Motor neuron (in vitro differentiated cells): ENCODE data around the gene ANO10. TPM values are rescaled to one million over a fixed set of nuclear protein-coding genes. Genes with fewer than 3 reads are reported as not detected.
A peak's percentile ranks its signal among the peaks of the same experiment; 100 is the strongest.

Experiments used
- ATAC-seq, 8 experiments: fragments of 200-7000 bp; cut with Tn5 transposase; replicated peaks in 6 of 8; 2 replicates each; pipeline ENCODE4 v1.8.0; 2021; ENCODE audit warnings: mild to moderate bottlenecking in 8 of 8, moderate library complexity in 8 of 8
- H3K27ac ChIP-seq, 2 donors: fragments of 250-450 bp; sonication (Bioruptor Pico); 2 replicates each; pipeline ENCODE4 v1.9.0; 2021; ENCODE audit warnings: antibody characterized with exemption in 2 of 2, mild to moderate bottlenecking in 2 of 2, moderate library complexity in 1 of 2
- H3K4me1 ChIP-seq, 2 donors: fragments of 250-450 bp; sonication (Bioruptor Pico); replicated peaks in 1 of 2; 2 replicates each; pipeline ENCODE4 v1.6.1; 2021; ENCODE audit warnings: antibody characterized with exemption in 2 of 2, mild to moderate bottlenecking in 2 of 2, moderate library complexity in 1 of 2
- H3K4me3 ChIP-seq, 5 donors: fragments of 250-450 bp; sonication (Bioruptor Pico); 2 replicates each; pipeline ENCODE4 v1.9.0; 2021; ENCODE audit warnings: antibody characterized with exemption in 5 of 5, mild to moderate bottlenecking in 5 of 5, moderate library complexity in 4 of 5
- WGBS, 10 experiments: fragments of 450-650 bp; shearing (Covaris generic); methylation state at CpG; one replicate each; pipeline ENCODE4 v1.0.0; 2022; 5-methylcytosine and 5-hydroxymethylcytosine counted together
- in situ Hi-C, 9 experiments: fragments of 400-800 bp; cut with MboI; loops; one replicate each; pipeline ENCODE4 v1.15.0; 2021; ENCODE audit warnings: low sequenced_read_pairs in 9 of 9, low pct_unique_long_range_greater_than_20kb in 2 of 9; ENCODE audit not compliant: unreplicated experiment in 9 of 9
- total RNA-seq, 8 experiments: library from RNA; unstranded; fragments of 300-600 nt; gene quantifications; 2 replicates each; pipeline versions ENCODE4 v1.2.3 to v1.2.4, GENCODE V29; 2022

The ANO10 gene
- total RNA-seq, 8 experiments from 2014 or later: 17.4 to 42.7 (median 28.9) TPM

DNA sequence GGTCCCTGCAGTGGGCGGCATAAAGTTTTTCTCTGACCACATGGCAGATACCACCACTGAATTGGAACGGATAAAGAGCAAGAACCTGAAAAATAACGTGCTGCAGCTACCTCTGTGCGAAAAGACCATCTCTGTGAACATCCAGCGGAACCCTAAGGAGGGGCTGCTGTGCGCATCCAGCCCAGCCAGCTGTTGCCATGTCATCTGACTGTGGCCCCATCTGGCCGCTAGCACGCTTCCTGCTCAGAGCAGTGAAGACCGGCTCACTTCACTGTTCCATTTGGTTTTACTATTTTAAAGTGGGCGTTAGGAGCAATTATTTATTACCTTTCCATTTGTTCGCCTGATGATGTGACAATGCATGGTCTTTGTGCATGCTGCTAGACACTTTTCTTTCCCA, 273.5 kb downstream of the ANO10 start:
- in situ Hi-C loops: no loop called here
- H3K4me1 ChIP-seq: peaks cover 11% of the 10 kb centered on the region in 2 donors
- WGBS, 10 experiments: 81 to 100% (median 93%) methylated on average over 1 to 10 of the region's 11 CpGs; no CpG with 5 or more reads in 1 of the 10 experiments
- no peak overlapping the region for H3K27ac ChIP-seq
- H3K4me3 ChIP-seq: no peak overlapping the region
- ATAC-seq: peak in 4 of 8 experiments; percentile 25 to 84 (median 69)

GRCh38 chr3:43347774-43348173, 274.0 kb downstream of the ANO10 start:
- 96 to 100% (median 100%) methylated on average over 1 to 9 of the region's 20 CpGs; no CpG with 5 or more reads in 5 of the 10 experiments for WGBS, 10 experiments
- in situ Hi-C loops: no loop called here
- H3K4me1 ChIP-seq: peaks cover 14% of the 10 kb centered on the region in 2 donors
- ATAC-seq: peak in 1 of 8 experiments; percentile 6
- H3K27ac ChIP-seq: no peak overlapping the region
- H3K4me3 ChIP-seq: no peak overlapping the region

DNA sequence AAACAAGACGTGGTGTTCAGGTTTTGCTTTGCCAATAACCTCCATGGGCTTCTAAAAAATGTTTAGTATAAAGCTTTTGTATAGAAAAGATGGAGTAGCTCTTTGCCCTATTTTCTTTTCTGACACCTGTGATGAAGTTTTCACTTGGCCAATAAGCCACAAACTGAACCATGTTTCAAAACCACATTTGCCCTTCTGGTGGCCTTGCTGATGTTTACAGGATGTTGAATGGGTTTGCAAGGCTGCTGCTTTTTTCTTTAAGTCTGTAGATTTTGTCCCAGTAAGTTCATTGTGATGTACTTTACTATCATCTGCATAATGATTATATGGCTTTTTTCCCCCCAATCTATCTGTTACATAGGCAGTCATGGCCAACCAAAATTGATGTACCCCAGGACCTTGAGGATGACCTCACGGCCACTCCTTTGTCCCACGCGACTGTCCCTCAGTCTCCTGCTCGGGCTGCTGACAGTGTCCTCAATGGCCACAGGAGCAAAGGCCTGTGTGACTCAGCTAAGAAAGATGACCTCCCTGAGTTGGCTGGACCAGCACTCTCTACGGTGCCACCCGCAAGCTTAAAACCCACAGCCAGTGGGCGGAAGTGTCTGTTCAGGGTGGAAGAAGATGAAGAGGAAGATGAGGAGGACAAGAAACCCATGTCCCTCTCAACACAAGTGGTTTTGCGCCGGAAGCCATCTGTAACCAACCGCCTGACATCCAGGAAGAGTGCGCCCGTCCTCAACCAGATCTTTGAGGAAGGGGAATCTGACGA, 274.6 kb downstream of the ANO10 start:
- ATAC-seq: no peak
- in situ Hi-C loops: no loop called here
- Histone ChIP-seq H3K4me1 (peaks cover 19 to 20% of the 10 kb centered on the region in 2 donors), H3K4me3 (no peak overlapping the region), H3K27ac (no peak overlapping the region)
- 63 to 100% (median 92%) methylated on average over 4 to 10 of the region's 14 CpGs; no CpG with 5 or more reads in 3 of the 10 experiments for WGBS, 10 experiments

DNA sequence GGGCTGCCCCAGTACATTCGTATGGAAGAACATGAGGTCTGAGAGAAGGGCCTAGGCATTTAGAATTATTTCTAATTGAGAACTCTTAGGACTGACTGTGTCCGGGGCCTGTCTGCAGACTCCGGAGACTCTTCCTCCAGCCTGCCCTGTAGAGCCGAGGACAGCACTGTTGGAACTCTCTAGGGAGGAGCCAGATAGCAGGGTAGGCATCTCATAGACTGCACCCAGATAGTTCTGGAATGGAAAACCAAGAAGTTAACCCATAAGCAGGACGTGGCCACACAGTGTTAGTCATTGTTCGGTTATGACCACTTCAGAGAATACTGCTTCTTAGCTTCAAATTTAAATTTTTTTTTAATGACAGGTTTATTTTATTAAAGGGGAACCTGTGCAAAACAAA, 275.9 kb downstream of the ANO10 start:
- Histone ChIP-seq H3K27ac (no peak overlapping the region), H3K4me3 (no peak overlapping the region), H3K4me1 (peaks cover 21% of the 10 kb centered on the region in 2 donors)
- in situ Hi-C loops: no loop called here
- WGBS, 10 experiments: 80 to 100% (median 90%) methylated on average over 2 to 6 of the region's 6 CpGs; no CpG with 5 or more reads in 3 of the 10 experiments
- ATAC-seq: peak in 1 of 8 experiments; percentile 40

GRCh38 chr3:43345246-43345645, 276.6 kb downstream of the ANO10 start:
- WGBS, 10 experiments: 75 to 100% (median 99%) methylated on average over 1 to 4 of the region's 4 CpGs; no CpG with 5 or more reads in 4 of the 10 experiments
- no peak for ATAC-seq
- Histone ChIP-seq H3K4me1 (peaks cover 21% of the 10 kb centered on the region in 2 donors), H3K4me3 (no peak overlapping the region), H3K27ac (no peak overlapping the region)
- in situ Hi-C loops: no loop called here

DNA sequence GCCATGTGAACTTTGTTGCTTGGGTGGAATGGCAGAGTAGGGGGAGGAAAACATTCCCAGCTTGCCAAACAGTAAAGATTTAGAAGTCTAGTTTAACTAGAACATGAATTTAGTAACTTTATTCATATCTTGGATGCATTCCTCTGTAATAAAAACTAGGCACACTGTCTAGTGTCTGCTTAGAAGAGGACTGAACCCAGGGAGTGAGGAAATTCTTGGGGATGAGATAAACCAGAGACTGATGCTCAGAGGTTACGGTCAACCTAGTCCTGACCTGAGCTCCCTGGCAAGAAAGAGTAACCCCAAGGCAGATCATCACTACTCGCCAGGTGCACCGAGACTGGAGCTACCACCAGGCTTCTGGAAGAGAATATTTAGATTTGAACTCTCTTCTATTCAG, 277.3 kb downstream of the ANO10 start:
- in situ Hi-C loops: no loop called here

DNA sequence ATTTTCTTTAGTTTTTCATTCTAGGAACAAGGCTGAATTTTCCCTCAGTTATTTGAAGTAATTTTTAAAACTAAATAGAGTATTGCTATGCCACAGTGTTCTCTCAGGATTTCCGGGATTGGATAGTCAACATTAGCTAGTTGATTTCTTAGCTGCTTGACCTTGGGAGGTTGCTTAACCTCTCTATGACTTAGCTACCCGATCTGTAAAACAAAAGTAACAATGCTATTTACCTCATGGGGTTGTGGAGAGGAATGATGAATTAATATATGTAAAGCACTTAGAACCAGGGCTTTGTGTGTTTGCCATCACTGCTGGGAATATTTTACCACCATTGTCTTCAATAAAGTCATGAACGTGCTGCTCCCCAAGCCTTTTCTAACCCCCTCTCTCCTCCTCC, 278.0 kb downstream of the ANO10 start:
- in situ Hi-C loops: no loop called here
- H3K4me3 ChIP-seq: no peak overlapping the region
- peak in 4 of 8 experiments; percentile 31 to 58 (median 52) for ATAC-seq
- H3K4me1 ChIP-seq: peaks cover 17 to 21% of the 10 kb centered on the region in 2 donors
- H3K27ac ChIP-seq: no peak overlapping the region
- 8 to 100% (median 57%) methylated on average over 1 to 3 of the region's 3 CpGs; no CpG with 5 or more reads in 2 of the 10 experiments for WGBS, 10 experiments

More for the DNA sequence above, 277.3 kb downstream of the ANO10 start:
- Histone ChIP-seq H3K4me3 (no peak overlapping the region), H3K4me1 (peaks cover 18 to 21% of the 10 kb centered on the region in 2 donors), H3K27ac (no peak overlapping the region)
- ATAC-seq: no peak
- WGBS, 10 experiments: 83 to 100% (median 98%) methylated on average over 1 to 3 of the region's 3 CpGs; no CpG with 5 or more reads in 4 of the 10 experiments

DNA sequence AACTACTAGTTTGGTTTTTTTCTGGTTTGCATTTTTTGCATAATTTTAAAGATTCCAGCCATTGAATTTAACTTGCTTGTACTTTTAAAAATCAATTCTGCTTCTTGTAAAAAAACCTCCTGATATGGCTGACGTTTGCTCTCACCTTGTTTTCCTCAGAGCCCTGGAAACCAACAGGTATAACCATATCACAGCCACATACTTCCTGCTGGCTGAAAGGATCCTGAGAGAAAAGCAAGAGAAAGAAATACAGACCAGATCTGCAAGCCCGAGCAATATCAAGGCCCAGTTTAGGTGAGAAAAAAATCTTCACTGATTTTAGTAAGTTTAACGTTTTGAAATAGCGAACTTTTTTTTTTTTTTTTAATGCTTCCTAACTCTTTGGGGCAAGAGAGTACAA, 278.6 kb downstream of the ANO10 start:
- 69 to 100% (median 83%) methylated on average over 1 to 4 of the region's 4 CpGs; no CpG with 5 or more reads in 1 of the 10 experiments for WGBS, 10 experiments
- ATAC-seq: no peak
- Histone ChIP-seq H3K27ac (no peak overlapping the region), H3K4me1 (peaks cover 17 to 21% of the 10 kb centered on the region in 2 donors), H3K4me3 (no peak overlapping the region)
- in situ Hi-C loops: no loop called here

- H3K4me3 ChIP-seq: no peak overlapping the region
- no peak overlapping the region for H3K27ac ChIP-seq
- H3K4me1 ChIP-seq: peaks cover 17 to 21% of the 10 kb centered on the region in 2 donors
- WGBS, 10 experiments: 50 to 100% (median 86%) methylated on average over 1 to 2 of the region's 2 CpGs; no CpG with 5 or more reads in 3 of the 10 experiments
- in situ Hi-C loops: no loop called here
- no peak for ATAC-seq
These were observed 280.0 kb downstream of the ANO10 start for GRCh38 chr3:43341788-43342187.

GRCh38 chr3:43340403-43340802, 281.4 kb downstream of the ANO10 start:
- Histone ChIP-seq H3K27ac (no peak overlapping the region), H3K4me1 (peaks cover 17 to 21% of the 10 kb centered on the region in 2 donors), H3K4me3 (no peak overlapping the region)
- 93 to 100% (median 98%) methylated on average over 3 to 7 of the region's 7 CpGs; no CpG with 5 or more reads in 4 of the 10 experiments for WGBS, 10 experiments
- no peak for ATAC-seq
- in situ Hi-C loops: no loop called here

DNA sequence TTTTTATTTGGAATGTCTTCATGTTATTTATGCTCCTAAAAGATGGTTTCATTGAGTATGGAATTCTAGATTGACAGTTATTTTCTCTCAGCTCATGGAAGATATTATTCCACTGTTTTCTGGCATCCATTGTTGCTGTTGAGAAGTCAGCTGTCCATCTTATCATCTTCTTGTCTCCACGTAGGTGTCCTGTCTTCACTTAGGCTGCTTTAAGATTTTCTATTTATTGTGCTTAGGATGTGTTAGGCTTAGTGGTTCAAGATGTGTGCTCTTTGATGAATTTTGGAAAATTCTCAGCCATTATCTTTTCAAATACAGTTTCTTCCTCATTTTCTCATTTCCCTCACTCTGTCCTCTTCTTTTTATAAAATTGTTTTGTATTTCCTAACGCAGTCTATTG, 283.5 kb downstream of the ANO10 start:
- Histone ChIP-seq H3K4me3 (no peak overlapping the region), H3K27ac (no peak overlapping the region), H3K4me1 (peaks cover 9 to 10% of the 10 kb centered on the region in 2 donors)
- no peak for ATAC-seq
- 83 to 100% (median 98%) methylated on average over 1 to 2 of the region's 2 CpGs for WGBS, 10 experiments
- in situ Hi-C loops: no loop called here

- ATAC-seq: no peak
- H3K4me3 ChIP-seq: no peak overlapping the region
- H3K27ac ChIP-seq: no peak overlapping the region
- in situ Hi-C loops: no loop called here
- H3K4me1 ChIP-seq: no peaks in the 10 kb centered on the region
- 78 to 100% (median 100%) methylated on average over 1 of the region's 1 CpG; no CpG with 5 or more reads in 1 of the 10 experiments for WGBS, 10 experiments
These were observed 286.0 kb downstream of the ANO10 start for GRCh38 chr3:43335799-43336198.

DNA sequence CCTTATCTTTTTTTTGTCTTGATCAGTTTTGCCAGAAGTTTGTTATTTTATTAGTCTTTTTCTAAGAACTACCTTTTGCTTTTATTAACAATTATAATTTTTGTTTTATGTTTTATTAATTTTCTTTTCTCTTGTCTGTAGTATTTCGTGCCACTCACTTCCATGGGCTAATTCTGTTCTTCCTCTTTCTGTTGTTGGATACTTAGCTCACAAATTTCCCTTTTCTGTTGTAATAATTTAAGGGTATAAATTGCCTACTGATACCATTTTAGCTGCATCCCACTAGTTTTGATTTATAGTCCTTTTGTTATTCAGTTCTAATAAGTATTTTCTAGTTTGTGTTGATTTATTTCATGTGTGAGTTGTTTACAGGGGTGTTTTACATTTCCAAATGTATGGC, 286.8 kb downstream of the ANO10 start:
- no peaks in the 10 kb centered on the region for H3K4me1 ChIP-seq
- no peak overlapping the region for H3K27ac ChIP-seq
- in situ Hi-C loops: no loop called here
- H3K4me3 ChIP-seq: no peak overlapping the region
- no peak for ATAC-seq
- WGBS, 10 experiments: 94 to 100% (median 100%) methylated on average over 1 of the region's 1 CpG
